Measurements from ENCODE around the gene SSR3. TPM values are rescaled to one million over a fixed set of nuclear protein-coding genes. Genes with fewer than 3 reads are reported as not detected.
A peak's percentile ranks its signal among the peaks of the same experiment; 100 is the strongest.

SSR3 gene
- total and polyA plus RNA-seq, 2 of the 8 experiments (the other 6 are each of a cell fraction or from before 2014, with no cell fraction given), result 92.7 to 208 TPM

DNA sequence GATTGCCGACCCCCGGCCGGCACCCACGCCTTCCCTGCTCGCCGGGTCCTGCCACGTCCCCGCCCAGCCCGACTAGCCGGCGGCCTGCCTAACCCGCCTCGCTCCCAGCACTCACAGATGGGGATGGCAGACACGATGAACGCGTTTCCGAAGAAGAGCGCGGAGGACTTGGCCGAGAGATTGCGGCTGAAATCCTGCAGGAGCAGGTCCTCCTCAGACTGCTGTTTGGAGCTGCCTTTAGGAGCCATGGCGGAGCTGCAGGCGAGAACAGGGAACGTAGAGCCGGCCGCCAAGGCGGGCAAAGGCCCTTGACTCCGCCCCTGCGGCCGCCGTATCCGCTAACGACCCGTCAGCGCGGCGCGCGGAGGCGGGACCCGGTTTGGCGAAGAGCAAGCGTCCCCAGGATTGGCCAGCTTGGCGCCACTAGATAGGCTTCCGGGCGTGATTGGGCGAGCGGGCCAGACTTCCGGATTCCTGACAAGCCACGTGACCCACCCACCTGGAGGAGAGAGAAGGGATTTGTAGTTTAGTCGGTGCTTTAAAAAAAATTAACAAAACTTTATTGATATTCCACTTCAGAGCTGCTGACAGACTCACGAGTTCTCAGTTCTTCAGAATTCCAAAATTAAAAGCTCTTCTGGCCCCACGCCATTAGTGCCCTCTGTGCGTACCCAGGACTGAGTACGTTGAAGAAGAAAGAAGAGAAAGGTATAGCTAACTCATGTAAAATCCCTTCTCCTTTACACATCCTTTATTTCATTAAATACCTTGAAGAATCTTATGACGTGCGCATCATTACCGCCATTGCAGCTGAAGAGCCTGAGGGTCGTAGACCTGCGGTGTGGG is at the start of gene SSR3 (continued):
- TF ChIP-seq, protein P1, sequence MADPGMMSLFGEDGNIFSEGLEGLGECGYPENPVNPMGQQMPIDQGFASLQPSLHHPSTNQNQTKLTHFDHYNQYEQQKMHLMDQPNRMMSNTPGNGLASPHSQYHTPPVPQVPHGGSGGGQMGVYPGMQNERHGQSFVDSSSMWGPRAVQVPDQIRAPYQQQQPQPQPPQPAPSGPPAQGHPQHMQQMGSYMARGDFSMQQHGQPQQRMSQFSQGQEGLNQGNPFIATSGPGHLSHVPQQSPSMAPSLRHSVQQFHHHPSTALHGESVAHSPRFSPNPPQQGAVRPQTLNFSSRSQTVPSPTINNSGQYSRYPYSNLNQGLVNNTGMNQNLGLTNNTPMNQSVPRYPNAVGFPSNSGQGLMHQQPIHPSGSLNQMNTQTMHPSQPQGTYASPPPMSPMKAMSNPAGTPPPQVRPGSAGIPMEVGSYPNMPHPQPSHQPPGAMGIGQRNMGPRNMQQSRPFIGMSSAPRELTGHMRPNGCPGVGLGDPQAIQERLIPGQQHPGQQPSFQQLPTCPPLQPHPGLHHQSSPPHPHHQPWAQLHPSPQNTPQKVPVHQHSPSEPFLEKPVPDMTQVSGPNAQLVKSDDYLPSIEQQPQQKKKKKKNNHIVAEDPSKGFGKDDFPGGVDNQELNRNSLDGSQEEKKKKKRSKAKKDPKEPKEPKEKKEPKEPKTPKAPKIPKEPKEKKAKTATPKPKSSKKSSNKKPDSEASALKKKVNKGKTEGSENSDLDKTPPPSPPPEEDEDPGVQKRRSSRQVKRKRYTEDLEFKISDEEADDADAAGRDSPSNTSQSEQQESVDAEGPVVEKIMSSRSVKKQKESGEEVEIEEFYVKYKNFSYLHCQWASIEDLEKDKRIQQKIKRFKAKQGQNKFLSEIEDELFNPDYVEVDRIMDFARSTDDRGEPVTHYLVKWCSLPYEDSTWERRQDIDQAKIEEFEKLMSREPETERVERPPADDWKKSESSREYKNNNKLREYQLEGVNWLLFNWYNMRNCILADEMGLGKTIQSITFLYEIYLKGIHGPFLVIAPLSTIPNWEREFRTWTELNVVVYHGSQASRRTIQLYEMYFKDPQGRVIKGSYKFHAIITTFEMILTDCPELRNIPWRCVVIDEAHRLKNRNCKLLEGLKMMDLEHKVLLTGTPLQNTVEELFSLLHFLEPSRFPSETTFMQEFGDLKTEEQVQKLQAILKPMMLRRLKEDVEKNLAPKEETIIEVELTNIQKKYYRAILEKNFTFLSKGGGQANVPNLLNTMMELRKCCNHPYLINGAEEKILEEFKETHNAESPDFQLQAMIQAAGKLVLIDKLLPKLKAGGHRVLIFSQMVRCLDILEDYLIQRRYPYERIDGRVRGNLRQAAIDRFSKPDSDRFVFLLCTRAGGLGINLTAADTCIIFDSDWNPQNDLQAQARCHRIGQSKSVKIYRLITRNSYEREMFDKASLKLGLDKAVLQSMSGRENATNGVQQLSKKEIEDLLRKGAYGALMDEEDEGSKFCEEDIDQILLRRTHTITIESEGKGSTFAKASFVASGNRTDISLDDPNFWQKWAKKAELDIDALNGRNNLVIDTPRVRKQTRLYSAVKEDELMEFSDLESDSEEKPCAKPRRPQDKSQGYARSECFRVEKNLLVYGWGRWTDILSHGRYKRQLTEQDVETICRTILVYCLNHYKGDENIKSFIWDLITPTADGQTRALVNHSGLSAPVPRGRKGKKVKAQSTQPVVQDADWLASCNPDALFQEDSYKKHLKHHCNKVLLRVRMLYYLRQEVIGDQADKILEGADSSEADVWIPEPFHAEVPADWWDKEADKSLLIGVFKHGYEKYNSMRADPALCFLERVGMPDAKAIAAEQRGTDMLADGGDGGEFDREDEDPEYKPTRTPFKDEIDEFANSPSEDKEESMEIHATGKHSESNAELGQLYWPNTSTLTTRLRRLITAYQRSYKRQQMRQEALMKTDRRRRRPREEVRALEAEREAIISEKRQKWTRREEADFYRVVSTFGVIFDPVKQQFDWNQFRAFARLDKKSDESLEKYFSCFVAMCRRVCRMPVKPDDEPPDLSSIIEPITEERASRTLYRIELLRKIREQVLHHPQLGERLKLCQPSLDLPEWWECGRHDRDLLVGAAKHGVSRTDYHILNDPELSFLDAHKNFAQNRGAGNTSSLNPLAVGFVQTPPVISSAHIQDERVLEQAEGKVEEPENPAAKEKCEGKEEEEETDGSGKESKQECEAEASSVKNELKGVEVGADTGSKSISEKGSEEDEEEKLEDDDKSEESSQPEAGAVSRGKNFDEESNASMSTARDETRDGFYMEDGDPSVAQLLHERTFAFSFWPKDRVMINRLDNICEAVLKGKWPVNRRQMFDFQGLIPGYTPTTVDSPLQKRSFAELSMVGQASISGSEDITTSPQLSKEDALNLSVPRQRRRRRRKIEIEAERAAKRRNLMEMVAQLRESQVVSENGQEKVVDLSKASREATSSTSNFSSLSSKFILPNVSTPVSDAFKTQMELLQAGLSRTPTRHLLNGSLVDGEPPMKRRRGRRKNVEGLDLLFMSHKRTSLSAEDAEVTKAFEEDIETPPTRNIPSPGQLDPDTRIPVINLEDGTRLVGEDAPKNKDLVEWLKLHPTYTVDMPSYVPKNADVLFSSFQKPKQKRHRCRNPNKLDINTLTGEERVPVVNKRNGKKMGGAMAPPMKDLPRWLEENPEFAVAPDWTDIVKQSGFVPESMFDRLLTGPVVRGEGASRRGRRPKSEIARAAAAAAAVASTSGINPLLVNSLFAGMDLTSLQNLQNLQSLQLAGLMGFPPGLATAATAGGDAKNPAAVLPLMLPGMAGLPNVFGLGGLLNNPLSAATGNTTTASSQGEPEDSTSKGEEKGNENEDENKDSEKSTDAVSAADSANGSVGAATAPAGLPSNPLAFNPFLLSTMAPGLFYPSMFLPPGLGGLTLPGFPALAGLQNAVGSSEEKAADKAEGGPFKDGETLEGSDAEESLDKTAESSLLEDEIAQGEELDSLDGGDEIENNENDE (IDR thresholded peaks at IDR 0.05; ENCODE audit: insufficient replicate concordance, low read length), result no peak
- TF ChIP-seq BCL11A (IDR thresholded peaks at IDR 0.05; ENCODE audit: low read depth in 2 of 2, low read length in 2 of 2), result no peak
- TF ChIP-seq KDM5A (IDR thresholded peaks at IDR 0.05; ENCODE audit: low read length), result no peak
- TF ChIP-seq EGR1 (IDR thresholded peaks at IDR 0.05; ENCODE audit: borderline replicate concordance, low read depth, low read length), result peak; percentile 91; the same call in 1 of the 2 replicates
- peak; percentile 91 for TF ChIP-seq PHF8 (conservative IDR thresholded peaks at IDR 0.05; ENCODE audit: low read depth, low read length)
- TF ChIP-seq TEAD4 (IDR thresholded peaks at IDR 0.05; ENCODE audit: low read depth, low read length), result peak; percentile 98
- TF ChIP-seq TCF12 (IDR thresholded peaks at IDR 0.05; ENCODE audit: low read depth, low read length), result 0 out of 2 replicates have a peak, but pooled peaks have one; percentile 59
- no peak for TF ChIP-seq FOSL1 (IDR thresholded peaks at IDR 0.05; ENCODE audit: insufficient read depth, low read depth, low read length)
- TF ChIP-seq ZNF274 (IDR thresholded peaks at IDR 0.05; ENCODE audit: borderline replicate concordance, extremely low read depth, low read length), result no peak
- no peak for TF ChIP-seq CEBPB (IDR thresholded peaks at IDR 0.05; ENCODE audit: low read depth, low read length)
